Uterus (tissue), 4 donors: Measurements from ENCODE around the gene MIGA2. TPM values are rescaled to one million over a fixed set of nuclear protein-coding genes. Genes with fewer than 3 reads are reported as not detected.
"Not testable (repeated sequence)": the region's sequence is repeated elsewhere in the genome, so short reads cannot be mapped to it uniquely, and the experiment has no call there.

Experiments
- DNase-seq, 2 donors: peaks; one replicate each; pipeline ENCODE4 v3.0.0-alpha.2; 2019 to 2020
- H3K27ac ChIP-seq, 2 donors: fragments of 200-600 bp; sonication (generic); 1 replicate in 1 of 2; 2 replicates in 1 of 2; pipeline ENCODE4 v1.5.1; 2016 to 2018
- H3K27me3 ChIP-seq, 2 donors: fragments of 200-600 bp; sonication (generic); one replicate each; pipeline ENCODE4 v1.5.1; 2018 to 2019; ENCODE audit warnings: control low read depth in 1 of 2
- H3K36me3 ChIP-seq, 2 donors: fragments of 200-600 bp; sonication (generic); one replicate each; pipeline ENCODE4 v1.5.1; 2019; ENCODE audit warnings: control low read depth in 1 of 2
- H3K4me1 ChIP-seq, 2 donors: fragments of 200-600 bp; sonication (generic); one replicate each; pipeline ENCODE4 v1.5.1; 2018 to 2019; ENCODE audit warnings: control low read depth in 1 of 2
- H3K4me3 ChIP-seq, 2 donors: fragments of 200-600 bp; sonication (generic); 1 replicate in 1 of 2; 2 replicates in 1 of 2; pipeline ENCODE4 v1.5.1; 2018 to 2019; ENCODE audit warnings: mild to moderate bottlenecking in 1 of 2
- H3K9me3 ChIP-seq, 2 donors: fragments of 200-600 bp; sonication (generic); one replicate each; pipeline ENCODE4 v1.5.1; 2019; ENCODE audit warnings: control low read depth in 1 of 2
- CTCF ChIP-seq, 4 experiments: fragments of 200-600 bp in 2 of 4; fragments of 450-650 bp in 2 of 4; sonication (generic) in 2 of 4; IDR thresholded peaks; one replicate each; pipeline ENCODE4 v1.5.1; 2016 to 2019; ENCODE audit warnings: antibody characterized with exemption in 4 of 4, mild to moderate bottlenecking in 2 of 4, moderate library complexity in 1 of 4
- POLR2A ChIP-seq, 2 donors: fragments of 450-650 bp; IDR thresholded peaks; one replicate each; pipeline ENCODE4 v1.6.1; 2016; ENCODE audit warnings: antibody characterized with exemption in 2 of 2, mild to moderate bottlenecking in 1 of 2, moderate library complexity in 1 of 2
- intact Hi-C: fragments of 100-400 bp; cut with DNase I; formaldehyde crosslinking; loops from one replicate; pipeline ENCODE4 v1.15.1; 2023; ENCODE audit warnings: low total_unique reads
- total RNA-seq, 4 donors: library from RNA; depleted of rRNA in 3 of 4; stranded (reverse); fragments of >200 nt in 3 of 4; gene quantifications; one replicate each; pipeline versions ENCODE4 v1.1.0 to v1.2.4, GENCODE V29; 2014 to 2023
- donor health status: DM: yes; HTN: yes; CAD: no.

Gene MIGA2
- total RNA-seq, 4 donors from 2014 or later: 13.2 to 36.5 (median 34.0) TPM

- intact Hi-C loops: no loop called here
- Histone ChIP-seq H3K27me3 (no peaks in the 10 kb centered on the region), H3K4me3 (peak overlapping the region; percentile 66 to 78), H3K36me3 (no peaks in the 10 kb centered on the region), H3K4me1 (no peaks in the 10 kb centered on the region), H3K9me3 (no peaks in the 10 kb centered on the region), H3K27ac (peak overlapping the region; percentile 63 to 96)
- peak; percentile 44 to 46 for DNase-seq
- TF ChIP-seq CTCF (IDR thresholded peaks at IDR 0.05) (peak in 2 of 4 experiments; percentile 5 to 10), POLR2A (IDR thresholded peaks at IDR 0.05) (no peak)
Observed at GRCh38 chr9:129109952-129110739, 73.7 kb downstream of the MIGA2 start.

- intact Hi-C loops: no loop called here
- TF ChIP-seq CTCF (IDR thresholded peaks at IDR 0.05) (peak in 1 of 4 experiments; percentile 9), POLR2A (IDR thresholded peaks at IDR 0.05) (peak; percentile 84 to 91)
- Histone ChIP-seq H3K27me3 (no peaks in the 10 kb centered on the region), H3K36me3 (no peaks in the 10 kb centered on the region), H3K9me3 (no peaks in the 10 kb centered on the region), H3K4me3 (peak within 1 kb of the TSS; percentile 78 to 96), H3K27ac (peak within 1 kb of the TSS; percentile 89 to 96), H3K4me1 (no peaks in the 10 kb centered on the region)
- peak; percentile 97 to 98 for DNase-seq
Observed at GRCh38 chr9:129110740-129111527, 74.5 kb downstream of the MIGA2 start, which contains the start of the genes CRAT and PTPA. TSS of gene CRAT (minus strand) at chr9:129110793. CDS start at chr9:129110509, 284 bp downstream. TSS of gene PTPA (plus strand) at chr9:129111415. CDS start at chr9:129111601, 186 bp downstream.

GRCh38 chr9:129111528-129112151 is 75.2 kb downstream of the MIGA2 start:
- Histone ChIP-seq H3K4me1 (no peaks in the 10 kb centered on the region), H3K27ac (peak overlapping the region; percentile 89 to 96), H3K9me3 (no peaks in the 10 kb centered on the region), H3K4me3 (peak overlapping the region; percentile 78 to 96), H3K27me3 (no peaks in the 10 kb centered on the region), H3K36me3 (no peaks in the 10 kb centered on the region)
- DNase-seq: peak in 1 of 2 donors; percentile 45
- TF ChIP-seq POLR2A (IDR thresholded peaks at IDR 0.05) (no peak), CTCF (IDR thresholded peaks at IDR 0.05) (no peak)
- intact Hi-C loops: no loop called here

GRCh38 chr9:129112526-129112925 is 76.1 kb downstream of the MIGA2 start:
- H3K9me3 ChIP-seq, DNase-seq, H3K27ac ChIP-seq, H3K27me3 ChIP-seq, H3K4me1 ChIP-seq, H3K36me3 ChIP-seq, intact Hi-C loops: not testable (repeated sequence)
- peak overlapping the region; percentile 78 to 96 for H3K4me3 ChIP-seq

GRCh38 chr9:129113645-129114304 is 77.3 kb downstream of the MIGA2 start:
- no peaks in the 10 kb centered on the region for H3K36me3 ChIP-seq
- no peaks in the 10 kb centered on the region for H3K9me3 ChIP-seq
- H3K4me3 ChIP-seq: no peak overlapping the region
- TF ChIP-seq POLR2A (IDR thresholded peaks at IDR 0.05): no peak
- TF ChIP-seq CTCF (IDR thresholded peaks at IDR 0.05): no peak
- no peaks in the 10 kb centered on the region for H3K27me3 ChIP-seq
- intact Hi-C loops: no loop called here
- no peaks in the 10 kb centered on the region for H3K4me1 ChIP-seq
- no peak overlapping the region for H3K27ac ChIP-seq
- no peak for DNase-seq
